Measurements from ENCODE around the gene HPSE2.

- TF ChIP-seq EP300 (IDR thresholded peaks at IDR 0.05) (no peak), CTCF (IDR thresholded peaks at IDR 0.05) (no peak)
Observed at GRCh38 chr10:98461500-98461842, 774.2 kb downstream of the HPSE2 start.

Data from esophagus muscularis mucosa (tissue), 3 donors.